Activated CD8-positive, alpha-beta memory T cell treated with anti-CD3 and anti-CD28 coated beads for 48 hours (primary cell): ENCODE data around the gene ECE1.

Experiments used
- DNase-seq, 3 experiments: peaks; one replicate each; pipeline ENCODE4 v3.0.0-alpha.2; 2020; ENCODE audit warnings: low read depth in 2 of 3, low spot score in 2 of 3

Gene ECE1

GRCh38 chr1:21308847-21309652 lies 18.8 kb upstream of the ECE1 start:
- no peak for DNase-seq

GRCh38 chr1:21308330-21308729 lies 18.1 kb upstream of the ECE1 start:
- DNase-seq: no peak

GRCh38 chr1:21307663-21308305 lies 17.5 kb upstream of the ECE1 start:
- no peak for DNase-seq

DNA sequence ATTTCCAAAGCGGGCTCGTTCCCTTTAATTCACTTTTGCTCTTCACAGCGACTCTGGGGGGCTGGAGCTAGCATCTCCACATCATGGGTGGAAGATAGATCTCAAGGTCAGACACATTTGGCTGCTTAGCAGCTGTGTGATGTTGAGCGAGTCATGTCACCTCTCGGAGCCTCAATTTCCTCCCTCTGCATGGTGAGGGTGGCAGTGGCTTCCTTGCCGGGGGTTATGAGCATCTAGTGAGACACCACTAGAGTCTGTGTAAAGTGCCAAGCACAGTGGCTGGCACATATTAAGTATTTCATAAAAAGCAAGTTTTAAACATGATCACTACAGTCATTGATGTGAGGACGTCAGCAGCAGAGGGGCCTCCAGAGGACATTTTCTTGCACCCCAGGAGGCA lies 16.9 kb upstream of the ECE1 start:
- no peak for DNase-seq

- no peak for DNase-seq
Measured at GRCh38 chr1:21305900-21306189, 15.6 kb upstream of the ECE1 start.

GRCh38 chr1:21305155-21305899 lies 15.1 kb upstream of the ECE1 start:
- DNase-seq: no peak

GRCh38 chr1:21304488-21304887 lies 14.2 kb upstream of the ECE1 start:
- no peak for DNase-seq

- DNase-seq: no peak
Measured at GRCh38 chr1:21302747-21303715, 12.8 kb upstream of the ECE1 start.

- DNase-seq: no peak
Measured at GRCh38 chr1:21301794-21302440, 11.7 kb upstream of the ECE1 start.

DNA sequence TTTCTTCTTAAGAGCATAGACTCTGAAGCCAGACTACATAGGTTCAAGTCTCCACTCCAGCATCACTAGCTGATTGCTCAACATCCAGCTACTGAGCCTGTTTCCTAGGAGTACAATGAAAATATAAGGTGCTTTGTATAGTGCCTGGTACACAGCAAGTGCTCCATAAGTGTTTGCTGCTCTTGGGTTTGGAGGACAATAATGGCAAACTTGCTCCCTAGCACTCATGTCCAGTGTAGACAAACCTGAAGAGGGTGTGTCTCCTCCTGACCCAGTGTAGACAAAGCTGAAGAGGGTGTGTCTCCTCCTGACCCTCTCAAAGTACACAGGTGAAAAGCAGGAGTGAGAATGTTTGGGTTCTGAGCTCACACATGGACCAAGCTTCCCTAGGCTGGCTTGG lies 10.5 kb upstream of the ECE1 start:
- DNase-seq: no peak

- DNase-seq: no peak
Measured at GRCh38 chr1:21299780-21300395, 9.6 kb upstream of the ECE1 start.

GRCh38 chr1:21298981-21299391 lies 8.7 kb upstream of the ECE1 start:
- no peak for DNase-seq

DNA sequence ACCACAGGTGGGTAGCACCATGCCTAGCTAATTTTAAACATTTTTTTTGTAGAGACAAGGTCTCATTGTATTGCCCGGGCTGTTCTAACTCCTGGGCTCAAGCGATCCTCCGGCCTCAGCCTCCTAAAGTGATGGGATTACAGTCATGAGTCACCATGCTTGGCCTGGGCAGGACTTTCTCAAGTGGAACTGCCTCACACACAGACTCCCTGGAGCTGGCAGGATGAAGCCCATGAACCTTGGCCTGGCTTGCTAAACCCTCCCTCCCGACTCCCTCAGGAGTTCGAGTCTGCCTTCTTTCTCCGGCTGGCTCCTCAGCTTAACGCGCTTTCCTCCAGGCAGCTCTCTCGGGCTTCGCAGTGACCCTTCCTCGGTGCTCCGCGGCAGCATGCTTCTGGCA lies 7.7 kb upstream of the ECE1 start:
- DNase-seq: no peak

GRCh38 chr1:21296509-21297354 lies 6.5 kb upstream of the ECE1 start:
- no peak for DNase-seq

DNA sequence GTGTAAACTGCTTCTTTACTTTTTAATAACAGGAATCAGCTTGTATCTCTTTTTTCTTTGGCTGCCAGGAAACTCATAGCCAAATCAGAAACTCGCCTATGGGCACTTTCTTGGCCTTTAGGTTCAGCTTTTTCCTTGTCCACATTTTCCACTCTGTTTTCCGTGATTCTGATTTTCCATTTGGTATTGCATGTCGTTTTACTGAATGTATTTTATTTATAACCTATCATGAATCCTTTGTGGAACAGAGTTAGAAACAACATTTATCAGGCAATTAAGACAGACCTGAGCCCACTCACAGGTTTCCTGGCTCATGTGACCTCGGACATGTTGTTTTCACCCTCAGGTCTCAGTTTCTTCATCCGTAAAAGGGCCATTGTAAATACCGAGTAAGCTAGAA lies 5.3 kb upstream of the ECE1 start:
- DNase-seq: no peak

- DNase-seq: peak in 1 of 3 experiments; percentile 23
Measured at GRCh38 chr1:21295002-21295401, 4.7 kb upstream of the ECE1 start.

DNA sequence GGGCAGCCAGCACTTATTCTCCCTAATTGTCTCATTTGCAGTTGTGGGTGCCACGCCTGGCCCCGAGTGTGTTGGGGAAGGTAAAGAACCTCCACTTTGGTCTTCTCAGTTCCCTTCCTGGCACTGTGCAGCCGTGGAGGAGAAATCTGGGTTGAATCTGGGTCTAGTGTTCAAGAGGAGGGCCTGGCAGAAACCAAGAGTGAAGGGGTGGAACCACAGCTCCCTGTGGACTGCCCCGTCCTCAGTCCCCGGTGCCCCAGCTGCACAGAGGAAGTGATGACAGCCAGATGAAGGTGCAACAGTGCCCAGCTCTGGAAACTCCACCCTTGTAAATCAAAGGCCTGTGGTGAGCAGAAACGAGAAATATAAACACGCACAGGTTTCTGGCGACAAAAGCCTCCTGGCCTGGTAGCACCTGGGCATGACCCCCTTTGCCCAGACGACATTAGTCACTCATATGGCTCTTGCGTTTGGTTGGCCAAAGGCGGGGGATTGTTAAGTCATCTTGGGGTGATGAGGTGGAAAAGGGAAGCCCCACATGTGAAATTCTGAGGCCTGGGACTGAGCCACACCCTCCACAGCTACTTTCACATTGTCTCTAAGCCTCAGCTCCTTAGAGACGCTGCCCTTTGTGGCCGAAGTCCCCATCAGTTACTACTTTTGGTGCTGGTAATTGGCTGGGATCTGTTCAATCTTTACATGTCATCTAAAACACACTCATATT lies 4.2 kb upstream of the ECE1 start:
- peak; percentile 57 to 77 (median 72) for DNase-seq

DNA sequence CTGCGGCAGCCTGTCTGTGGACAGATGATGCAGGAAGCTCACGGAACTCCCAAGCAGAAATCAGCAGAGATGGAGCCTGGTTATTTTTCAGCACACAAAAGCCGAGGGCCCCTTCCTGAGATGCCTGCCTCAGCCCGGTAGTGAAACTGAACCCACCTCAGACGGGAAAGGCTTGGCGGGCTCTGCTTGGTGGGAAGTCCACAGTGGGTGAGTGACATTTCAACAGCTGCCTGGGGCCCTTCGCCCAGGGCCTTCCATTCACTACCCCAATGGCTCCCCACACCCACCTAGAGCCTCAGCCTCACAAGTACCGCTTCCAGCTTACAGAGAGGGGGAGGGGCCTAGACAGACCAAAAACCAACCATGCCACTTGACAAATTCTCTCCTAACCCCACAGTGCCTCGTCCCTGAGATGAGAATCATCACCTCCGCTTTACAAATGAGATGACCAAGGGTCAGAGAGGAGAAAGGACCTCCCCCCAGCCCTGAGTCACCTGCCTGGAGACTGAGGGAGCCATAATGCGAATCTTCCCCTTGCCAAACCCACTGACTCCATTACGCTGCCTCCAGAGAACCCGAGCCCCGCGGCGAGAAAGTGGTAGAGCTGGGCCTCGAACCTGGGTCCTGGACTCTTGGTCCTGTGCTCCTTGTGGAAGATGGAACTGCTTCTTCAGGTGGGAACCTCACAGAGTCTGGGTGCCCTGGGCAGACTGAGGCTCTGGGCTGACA lies 3.4 kb upstream of the ECE1 start:
- peak; percentile 58 to 79 (median 64) for DNase-seq
